KG1 (cell line): Measurements from ENCODE around the gene PHTF2.

ENCODE experiments used
- DNase-seq: peaks from one replicate; lab custom pipeline; 2025; lab: John Stamatoyannopoulos, UW

The PHTF2 gene

GRCh38 chr7:77794000-77794399, 4.6 kb upstream of the PHTF2 start:
- DNase-seq, result no peak

GRCh38 chr7:77796109-77796508, 2.5 kb upstream of the PHTF2 start:
- no peak for DNase-seq

- DNase-seq, result no peak
These were observed 1.6 kb upstream of the PHTF2 start for GRCh38 chr7:77796960-77797359.

DNA sequence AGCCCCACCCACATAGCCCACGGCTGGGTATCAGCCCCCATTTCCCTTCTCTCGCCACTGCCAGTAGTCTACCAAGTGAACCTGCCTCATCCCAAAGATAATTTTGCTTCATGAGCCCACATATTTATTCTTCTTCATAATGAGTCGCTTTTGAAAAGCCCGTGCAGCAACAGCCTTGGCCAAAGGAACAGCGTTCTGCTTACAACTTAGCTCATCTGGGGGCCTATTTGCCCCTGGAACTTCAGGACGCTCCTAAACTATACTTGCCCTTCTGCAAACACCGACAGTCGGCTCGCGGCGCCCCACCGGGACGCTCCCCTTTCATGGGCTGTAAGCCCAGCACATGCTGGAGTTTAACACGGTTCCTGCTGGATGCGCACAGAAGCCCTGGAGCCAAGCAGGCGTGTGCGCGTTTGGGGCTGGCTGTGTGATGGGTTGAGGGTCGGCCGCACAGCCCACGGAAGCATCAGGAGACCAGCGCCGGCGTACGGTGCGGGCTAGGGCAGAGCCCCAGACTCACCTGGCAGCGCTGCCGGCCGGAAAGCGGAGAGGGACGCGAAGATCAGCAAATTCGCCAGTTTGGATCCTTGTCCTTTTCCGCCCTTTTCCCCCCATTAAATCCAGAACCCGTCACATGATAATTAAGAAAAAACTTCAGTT, 709 bp upstream of the PHTF2 start:
- DNase-seq, result no peak

GRCh38 chr7:77799078-77799964, 748 bp downstream of the PHTF2 start:
- peak; percentile 22 for DNase-seq

DNA sequence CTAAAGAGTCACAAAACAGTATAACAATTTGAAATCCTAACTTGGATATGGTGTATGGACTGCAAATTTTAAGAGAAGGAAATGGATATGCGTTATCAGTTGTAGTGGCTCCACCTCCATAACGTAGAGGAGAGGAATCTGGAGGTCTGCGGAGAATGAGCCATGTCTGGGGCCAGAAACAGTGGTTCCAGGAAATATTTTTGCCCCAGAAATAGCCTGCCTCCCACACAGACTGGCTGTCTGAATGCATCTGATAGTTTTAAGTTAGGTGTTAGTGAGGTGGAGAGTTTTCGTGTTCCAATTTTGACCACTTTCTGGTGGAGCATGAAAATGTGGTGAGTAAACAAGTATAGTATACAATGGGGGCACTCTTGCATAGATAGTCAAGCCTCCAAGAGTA, 1.6 kb downstream of the PHTF2 start:
- DNase-seq, result no peak

DNA sequence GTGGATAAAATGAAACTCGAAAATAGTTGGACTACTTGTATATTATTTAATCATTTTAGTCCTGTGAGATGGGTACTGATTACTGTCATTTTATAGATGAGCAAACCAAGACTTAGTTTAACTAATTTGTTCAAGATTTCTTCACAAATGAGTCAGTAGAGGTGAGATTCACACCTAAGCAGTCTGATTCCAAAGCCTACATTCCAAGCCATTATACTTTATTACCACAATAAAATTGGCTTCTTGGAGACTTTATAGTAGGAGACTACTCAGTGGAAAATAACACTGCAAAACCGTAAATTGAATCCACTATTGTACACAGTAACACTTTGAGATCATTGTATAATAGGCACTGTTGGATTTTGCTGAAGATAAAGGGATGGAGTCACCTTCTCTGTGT, 2.2 kb downstream of the PHTF2 start:
- no peak for DNase-seq

DNA sequence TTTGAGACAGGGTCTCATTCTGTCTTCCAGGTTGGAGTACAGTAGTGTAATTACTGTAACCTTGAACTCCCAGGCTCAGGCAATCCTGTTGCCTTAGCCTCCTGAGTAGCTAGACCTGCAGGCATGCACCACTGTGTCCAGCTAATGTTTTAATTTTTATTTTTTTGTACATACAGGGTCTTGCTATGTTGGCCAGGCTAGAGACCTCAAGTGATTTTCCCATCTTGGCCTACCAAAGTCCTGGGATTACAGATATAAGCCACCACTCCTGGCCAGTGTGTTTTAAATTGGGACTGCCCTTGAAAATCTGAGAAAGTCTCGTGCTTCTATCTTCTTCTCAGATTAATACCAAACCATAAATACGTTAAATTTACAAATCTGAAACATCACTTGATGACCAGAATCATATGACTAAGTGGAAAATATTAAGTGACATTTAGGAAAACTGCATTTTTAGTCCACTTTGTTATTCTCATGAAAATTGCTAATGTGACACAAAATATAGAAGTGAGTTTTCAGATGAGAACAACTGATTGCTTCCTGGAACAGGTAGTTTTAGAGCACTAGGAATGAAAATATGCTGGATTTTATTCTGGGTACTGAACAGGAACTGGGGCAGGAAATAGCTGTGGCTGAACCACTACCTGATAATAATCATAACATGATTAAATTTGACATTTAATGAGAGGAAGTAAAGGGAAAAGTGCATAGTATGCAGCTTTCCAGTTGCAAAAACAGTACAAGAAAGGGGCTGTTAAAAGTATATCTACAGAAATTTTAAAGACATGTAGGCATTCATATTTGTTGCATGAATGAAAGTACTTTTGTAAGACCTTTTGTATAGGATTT, 4.2 kb downstream of the PHTF2 start:
- DNase-seq, result peak; percentile 17

DNA sequence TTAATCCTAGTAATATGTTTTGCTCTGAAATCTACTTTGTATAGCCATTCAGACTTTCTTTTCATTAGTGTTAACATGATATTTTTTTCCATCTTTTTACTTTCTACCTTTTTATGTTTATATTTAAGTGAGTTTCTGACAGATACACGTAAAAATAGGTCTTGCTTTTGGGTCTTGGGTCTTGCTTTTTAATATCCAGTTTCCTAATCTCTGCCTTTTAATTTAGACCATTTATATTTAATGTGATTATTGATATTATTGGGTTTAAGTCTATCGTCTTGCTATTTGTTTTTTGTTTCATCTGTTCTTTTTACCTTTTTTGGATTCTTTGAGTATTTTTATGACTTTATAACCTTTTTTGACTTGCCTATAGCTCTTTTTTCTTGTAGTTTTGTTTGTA, 7.9 kb downstream of the PHTF2 start:
- DNase-seq, result no peak

DNA sequence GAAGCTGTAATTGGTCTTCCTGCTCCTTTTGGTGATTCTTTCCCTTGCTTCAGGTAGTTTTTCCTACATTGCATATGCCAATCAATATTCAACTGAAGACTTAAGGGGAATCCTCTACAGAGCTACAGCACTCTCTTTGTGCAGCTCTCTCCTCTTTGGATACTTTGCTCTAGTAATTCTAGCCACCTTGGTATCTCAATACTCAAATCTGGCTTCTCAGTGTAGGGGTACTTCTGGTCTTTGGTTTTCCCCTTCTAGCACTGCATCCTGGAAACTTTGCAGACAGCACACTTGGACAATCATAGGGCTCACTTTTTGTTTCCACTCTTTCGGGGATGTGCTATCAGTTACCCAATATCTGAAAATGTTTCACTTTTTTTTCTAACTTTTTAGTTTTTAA, 9.9 kb downstream of the PHTF2 start:
- no peak for DNase-seq

DNA sequence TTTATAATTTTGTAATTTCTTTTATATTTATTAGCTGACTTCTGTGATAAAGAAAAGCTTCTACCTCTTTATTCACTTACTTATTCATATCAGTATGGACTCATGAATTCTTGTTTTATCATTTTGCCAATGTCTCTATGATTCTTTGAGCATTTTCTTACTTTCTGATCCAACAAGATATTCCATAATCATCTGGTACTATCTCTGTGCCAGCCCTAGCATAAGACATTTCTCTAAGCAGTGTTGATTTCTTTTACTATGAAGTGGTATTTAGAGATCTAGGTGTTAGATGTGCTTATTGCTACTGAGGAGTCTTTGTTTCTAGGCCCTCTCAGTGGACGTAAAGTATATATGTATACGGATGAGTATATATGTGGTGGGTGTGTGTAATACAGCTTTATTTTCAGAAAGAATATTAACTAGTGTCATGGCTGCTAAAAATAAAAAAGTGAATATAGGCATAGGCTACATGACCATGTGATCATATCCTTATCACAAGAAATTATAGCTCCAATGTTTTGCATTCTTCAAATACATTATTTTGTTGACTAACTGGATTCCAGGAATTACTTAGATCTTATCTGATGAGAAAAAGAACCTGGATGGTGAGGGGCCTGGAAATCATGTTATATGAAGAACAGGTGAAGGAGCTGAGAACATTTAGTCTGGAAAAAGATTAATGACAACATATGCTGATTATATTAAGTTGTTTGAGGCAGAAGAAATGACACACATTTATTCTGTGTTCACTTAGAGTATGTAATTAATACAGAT, 13.1 kb downstream of the PHTF2 start:
- no peak for DNase-seq

GRCh38 chr7:77812290-77812685, 13.7 kb downstream of the PHTF2 start:
- no peak for DNase-seq

- DNase-seq, result no peak
These were observed 14.6 kb downstream of the PHTF2 start for GRCh38 chr7:77813180-77813579.

GRCh38 chr7:77819021-77819420, 20.4 kb downstream of the PHTF2 start:
- DNase-seq, result no peak

DNA sequence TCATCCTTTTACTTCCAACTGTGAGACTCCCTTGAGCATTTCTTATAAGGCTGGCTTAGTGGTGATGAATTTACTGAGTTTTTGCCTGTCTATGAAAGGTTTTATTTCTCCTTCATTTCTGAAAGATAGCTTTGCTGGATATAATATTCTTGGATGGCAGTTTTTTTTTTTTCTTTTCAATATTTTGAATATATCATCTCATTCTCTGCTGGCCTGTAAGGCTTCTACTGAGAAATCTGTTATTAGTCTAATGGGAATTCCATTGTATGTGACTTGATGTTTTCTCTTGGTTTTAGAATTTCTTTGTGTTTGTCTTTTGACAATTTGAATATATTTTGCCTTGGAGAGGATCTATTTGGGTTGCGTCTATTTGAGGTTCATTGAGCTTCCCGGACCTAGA, 22.4 kb downstream of the PHTF2 start:
- DNase-seq, result no peak

DNA sequence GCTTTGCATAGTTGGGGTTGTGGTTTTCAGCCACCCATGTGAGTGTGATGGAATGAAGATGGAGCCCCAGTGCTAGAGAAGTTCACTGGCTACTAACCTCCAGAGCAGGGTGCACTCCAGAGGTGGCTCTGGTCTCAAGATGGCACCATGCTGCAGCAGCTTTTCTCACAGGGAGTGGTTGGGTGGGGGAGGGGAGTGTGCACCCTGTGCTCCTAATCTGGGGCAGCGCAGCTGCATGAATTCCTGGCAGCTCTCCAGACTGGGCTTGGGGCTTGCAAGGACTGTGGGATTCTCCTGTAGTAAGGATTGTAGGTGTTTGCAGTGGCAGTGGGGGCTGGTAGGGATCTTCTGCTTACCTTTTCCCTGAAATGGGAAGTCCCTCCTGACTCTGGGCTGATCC, 23.7 kb downstream of the PHTF2 start:
- no peak for DNase-seq

- no peak for DNase-seq
These were observed 25.2 kb downstream of the PHTF2 start for GRCh38 chr7:77823787-77824186.

GRCh38 chr7:77824636-77825035, 26.1 kb downstream of the PHTF2 start:
- no peak for DNase-seq

GRCh38 chr7:77825131-77825530, 26.6 kb downstream of the PHTF2 start:
- DNase-seq, result no peak

DNA sequence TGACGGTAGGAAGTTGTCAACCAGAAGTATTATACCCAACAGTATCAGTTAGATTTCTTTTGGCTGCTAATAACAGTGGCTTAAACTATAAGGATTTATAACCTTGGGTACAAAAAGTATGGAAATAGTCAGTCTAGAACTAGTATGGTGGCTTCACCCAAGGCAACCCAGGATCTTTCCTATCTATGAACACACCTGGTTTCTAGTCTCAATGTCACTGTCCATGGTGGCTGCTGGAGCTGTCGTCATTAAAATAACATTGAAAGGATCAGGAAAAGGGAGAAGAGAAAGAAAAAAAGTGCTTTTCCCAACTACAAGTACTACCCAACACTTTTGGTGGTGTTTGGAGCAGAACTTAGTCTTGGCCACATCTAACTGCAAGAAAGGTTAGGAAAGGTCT, 27.7 kb downstream of the PHTF2 start:
- DNase-seq, result no peak

DNA sequence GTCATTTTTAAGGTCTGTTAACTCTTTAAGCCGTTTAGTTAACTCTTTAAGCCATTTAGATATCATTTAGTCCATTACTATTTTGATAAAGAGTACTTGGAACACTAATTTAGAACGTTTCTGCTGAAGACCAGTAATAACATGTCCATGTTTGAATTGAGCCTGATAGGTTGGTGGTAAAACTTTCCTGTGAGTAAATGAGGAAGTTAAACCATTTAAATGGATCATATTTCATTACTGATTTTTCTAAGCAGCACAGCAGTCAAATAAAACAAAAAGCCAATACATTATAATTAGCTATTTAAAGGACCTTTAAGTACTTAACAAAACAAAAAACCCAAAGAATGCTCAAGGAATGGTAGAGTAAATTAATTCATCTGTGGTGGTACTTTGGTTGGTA, 29.4 kb downstream of the PHTF2 start:
- DNase-seq, result peak; percentile 14
